Mesenchymal stem cell (in vitro differentiated cells and primary cell): ENCODE data around the gene NFE2L3.
"Not testable (repeated sequence)": the region's sequence is repeated elsewhere in the genome, so short reads cannot be mapped to it uniquely, and the experiment has no call there.

Experiments
- DNase-seq: peaks from one replicate; pipeline ENCODE4 v3.0.0-alpha.2; 2013
- H2AFZ ChIP-seq: one replicate; pipeline ENCODE4 v1.6.1; 2013; ENCODE audit warnings: low read depth, mild to moderate bottlenecking, control low read depth, inconsistent platforms, low read length, moderate library complexity
- H2AK5ac ChIP-seq: 2 replicates; pipeline ENCODE4 v1.6.1; 2013; ENCODE audit warnings: low read length, moderate library complexity, mild to moderate bottlenecking, inconsistent platforms; ENCODE audit not compliant: severe bottlenecking
- H2BK120ac ChIP-seq: one replicate; pipeline ENCODE4 v1.6.1; 2013; ENCODE audit warnings: low read depth, mild to moderate bottlenecking, inconsistent platforms, low read length, moderate library complexity
- H2BK12ac ChIP-seq, 2 experiments: one replicate each; pipeline ENCODE4 v1.6.1; 2013; ENCODE audit warnings: inconsistent platforms in 2 of 2, low read length in 2 of 2, mild to moderate bottlenecking in 2 of 2, moderate library complexity in 2 of 2, control low read depth in 1 of 2
- H2BK15ac ChIP-seq: one replicate; pipeline ENCODE4 v1.6.1; 2013; ENCODE audit warnings: mild to moderate bottlenecking, low read depth, inconsistent platforms; ENCODE audit not compliant: poor library complexity, severe bottlenecking
- H2BK5ac ChIP-seq: 2 replicates; pipeline ENCODE4 v1.6.1; 2013; ENCODE audit warnings: low read depth, mild to moderate bottlenecking, low read length, control low read depth, inconsistent platforms; ENCODE audit not compliant: poor library complexity, severe bottlenecking
- H3K14ac ChIP-seq, 2 experiments: one replicate each; pipeline ENCODE4 v1.6.1; 2013; ENCODE audit warnings: inconsistent platforms in 2 of 2, low read length in 2 of 2, control low read depth in 1 of 2, mild to moderate bottlenecking in 1 of 2, moderate library complexity in 1 of 2
- H3K18ac ChIP-seq, 2 experiments: one replicate each; pipeline ENCODE4 v1.6.1; 2013; ENCODE audit warnings: inconsistent platforms in 2 of 2, low read length in 2 of 2, control low read depth in 1 of 2, low read depth in 1 of 2, mild to moderate bottlenecking in 1 of 2
- H3K23ac ChIP-seq, 2 experiments: one replicate each; pipeline ENCODE4 v1.6.1; 2013; ENCODE audit warnings: inconsistent platforms in 2 of 2, low read length in 2 of 2, mild to moderate bottlenecking in 2 of 2, moderate library complexity in 2 of 2, control low read depth in 1 of 2
- H3K27ac ChIP-seq: 2 replicates; pipeline ENCODE4 v1.5.1; 2013; ENCODE audit warnings: mild to moderate bottlenecking, moderate library complexity, low read length, control low read depth, inconsistent platforms; ENCODE audit not compliant: poor library complexity, severe bottlenecking
- H3K27me3 ChIP-seq, 2 experiments: 2 replicates each; pipeline versions ENCODE4 v1.6.1 to v1.7.0; 2013; ENCODE audit warnings: low read length in 2 of 2, mild to moderate bottlenecking in 2 of 2, moderate library complexity in 2 of 2, control low read depth in 1 of 2, inconsistent platforms in 1 of 2; ENCODE audit not compliant: control insufficient read depth in 1 of 2, insufficient read depth in 1 of 2
- H3K36me3 ChIP-seq, 2 experiments: 2 replicates each; pipeline versions ENCODE4 v1.6.1 to v1.7.0; 2013; ENCODE audit warnings: low read length in 2 of 2, control low read depth in 1 of 2, inconsistent platforms in 1 of 2, low read depth in 1 of 2, mild to moderate bottlenecking in 1 of 2; ENCODE audit not compliant: insufficient read depth in 2 of 2, control insufficient read depth in 1 of 2
- H3K4ac ChIP-seq, 2 experiments: one replicate each; pipeline ENCODE4 v1.6.1; 2013; ENCODE audit warnings: inconsistent platforms in 2 of 2, low read length in 2 of 2, mild to moderate bottlenecking in 2 of 2, moderate library complexity in 2 of 2, control low read depth in 1 of 2, low read depth in 1 of 2
- H3K4me1 ChIP-seq: 2 replicates; pipeline ENCODE4 v1.6.1; 2013; ENCODE audit warnings: low read depth, low read length, control low read depth; ENCODE audit not compliant: control insufficient read depth, insufficient read depth
- H3K4me2 ChIP-seq: 2 replicates; pipeline ENCODE4 v1.6.1; 2013; ENCODE audit warnings: low read length, mild to moderate bottlenecking, inconsistent platforms; ENCODE audit not compliant: poor library complexity, severe bottlenecking
- H3K4me3 ChIP-seq, 2 experiments: 2 replicates each; pipeline versions ENCODE4 v1.5.1 to v1.7.0; 2013; ENCODE audit warnings: low read length in 2 of 2, mild to moderate bottlenecking in 2 of 2, control low read depth in 1 of 2, low read depth in 1 of 2; ENCODE audit not compliant: insufficient read depth in 1 of 2
- H3K79me1 ChIP-seq: replicated peaks from 2 replicates; pipeline ENCODE4 v1.6.1; 2013; ENCODE audit warnings: mild to moderate bottlenecking, control low read depth, low read length, inconsistent platforms; ENCODE audit not compliant: poor library complexity, severe bottlenecking
- H3K9ac ChIP-seq: 2 replicates; pipeline ENCODE4 v1.7.0; 2013; ENCODE audit warnings: mild to moderate bottlenecking, low read length, moderate library complexity
- H3K9me3 ChIP-seq: 2 replicates; pipeline ENCODE4 v1.7.0; 2013; ENCODE audit warnings: mild to moderate bottlenecking, low read length; ENCODE audit not compliant: control insufficient read depth
- H4K8ac ChIP-seq: one replicate; pipeline ENCODE4 v1.6.1; 2013; ENCODE audit warnings: inconsistent platforms, mild to moderate bottlenecking, low read length, moderate library complexity
- H4K91ac ChIP-seq: one replicate; pipeline ENCODE4 v1.6.1; 2013; ENCODE audit warnings: mild to moderate bottlenecking, low read length, inconsistent platforms
- WGBS: methylation state at CpG from one replicate; pipeline ENCODE4 v1.1.7; 2013; ENCODE audit warnings: mixed read lengths; 5-methylcytosine and 5-hydroxymethylcytosine counted together

Gene NFE2L3

DNA sequence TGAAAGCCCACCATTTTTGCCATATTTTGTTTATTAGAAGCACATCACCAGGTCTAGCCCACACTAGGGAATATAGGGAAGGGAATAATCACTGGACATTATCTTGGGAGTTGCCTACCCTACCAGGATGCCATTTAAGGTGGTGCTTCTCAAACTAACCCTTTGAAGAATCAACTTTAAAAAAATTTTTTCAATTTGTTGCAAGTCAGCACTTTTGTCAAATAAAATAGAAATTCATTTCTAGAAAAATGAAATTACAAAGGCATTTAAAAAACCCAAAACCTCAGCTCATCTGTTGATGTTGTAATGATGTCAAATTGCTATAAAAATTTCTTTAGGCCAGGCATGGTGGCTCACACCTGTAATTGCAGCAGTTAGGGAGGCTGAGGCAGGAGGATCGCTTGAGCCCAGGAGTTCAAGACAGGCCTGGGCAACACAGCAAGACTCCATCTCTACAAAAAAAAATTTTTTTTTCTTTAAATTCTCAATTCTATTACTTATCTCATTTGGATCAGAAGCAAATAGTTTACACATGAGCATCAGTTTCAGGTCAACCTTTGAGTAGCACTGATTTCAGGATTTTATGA lies 2.5 kb upstream of the NFE2L3 start:
- peaks cover 3% of the 10 kb centered on the region for H3K79me1 ChIP-seq
- H3K4me3 ChIP-seq: no peak overlapping the region
- no peak overlapping the region for H2AFZ ChIP-seq
- H3K4ac ChIP-seq: no peak overlapping the region
- H3K14ac ChIP-seq: no peak overlapping the region
- DNase-seq: no peak
- peaks cover 13% of the 10 kb centered on the region for H3K4me1 ChIP-seq
- peaks cover 4% of the 10 kb centered on the region for H3K9me3 ChIP-seq
- H2BK12ac ChIP-seq: no peak overlapping the region
- H3K36me3 ChIP-seq: no peaks in the 10 kb centered on the region
- no peak overlapping the region for H2AK5ac ChIP-seq
- H3K27me3 ChIP-seq: peaks cover 0 to 44% of the 10 kb centered on the region in 2 experiments
- H4K91ac ChIP-seq: no peak overlapping the region
- no peak overlapping the region for H2BK15ac ChIP-seq
- H2BK120ac ChIP-seq: no peak overlapping the region
- no peak overlapping the region for H3K4me2 ChIP-seq
- no peak overlapping the region for H3K18ac ChIP-seq
- 100% methylated on average over 1 of the region's 1 CpG for WGBS
- H4K8ac ChIP-seq: no peak overlapping the region
- H3K27ac ChIP-seq: no peak overlapping the region
- no peak overlapping the region for H2BK5ac ChIP-seq
- H3K9ac ChIP-seq: no peak overlapping the region
- no peak overlapping the region for H3K23ac ChIP-seq

DNA sequence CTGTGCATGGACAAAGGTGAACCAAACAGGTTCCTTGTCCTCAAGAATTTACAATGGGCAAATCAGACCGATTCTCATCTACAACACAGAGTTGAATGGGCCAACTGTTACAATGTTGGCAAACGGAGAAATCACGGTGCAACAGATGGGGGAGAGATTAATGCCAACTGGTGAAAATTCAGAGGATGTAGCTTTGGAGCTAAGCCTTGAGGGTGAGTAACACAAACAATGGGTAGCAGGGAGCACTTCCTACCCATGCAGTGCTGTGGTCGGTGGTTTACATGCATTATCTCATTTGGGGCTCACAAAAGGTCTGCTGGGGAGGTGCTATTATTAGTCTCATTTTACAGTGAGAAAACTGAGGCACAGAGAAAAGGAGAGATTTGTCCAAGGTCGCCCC lies 902 bp upstream of the NFE2L3 start:
- H3K4me3 ChIP-seq: no peak overlapping the region
- H4K91ac ChIP-seq: no peak overlapping the region
- no peak overlapping the region for H3K9ac ChIP-seq
- H3K36me3 ChIP-seq: no peaks in the 10 kb centered on the region
- H2AK5ac ChIP-seq: no peak overlapping the region
- no peak overlapping the region for H3K18ac ChIP-seq
- DNase-seq: no peak
- H3K14ac ChIP-seq: no peak overlapping the region
- no peak overlapping the region for H2AFZ ChIP-seq
- peaks cover 26% of the 10 kb centered on the region for H3K4me1 ChIP-seq
- H3K23ac ChIP-seq: no peak overlapping the region
- H3K27me3 ChIP-seq: peaks cover 0 to 46% of the 10 kb centered on the region in 2 experiments
- no peak overlapping the region for H2BK12ac ChIP-seq
- H3K27ac ChIP-seq: no peak overlapping the region
- no peak overlapping the region for H3K4ac ChIP-seq
- H2BK5ac ChIP-seq: no peak overlapping the region
- H4K8ac ChIP-seq: no peak overlapping the region
- no peak overlapping the region for H2BK120ac ChIP-seq
- peaks cover 3% of the 10 kb centered on the region for H3K79me1 ChIP-seq
- WGBS: 91% methylated on average over 5 of the region's 5 CpGs
- no peak overlapping the region for H2BK15ac ChIP-seq
- H3K4me2 ChIP-seq: no peak overlapping the region
- peaks cover 4% of the 10 kb centered on the region for H3K9me3 ChIP-seq

DNA sequence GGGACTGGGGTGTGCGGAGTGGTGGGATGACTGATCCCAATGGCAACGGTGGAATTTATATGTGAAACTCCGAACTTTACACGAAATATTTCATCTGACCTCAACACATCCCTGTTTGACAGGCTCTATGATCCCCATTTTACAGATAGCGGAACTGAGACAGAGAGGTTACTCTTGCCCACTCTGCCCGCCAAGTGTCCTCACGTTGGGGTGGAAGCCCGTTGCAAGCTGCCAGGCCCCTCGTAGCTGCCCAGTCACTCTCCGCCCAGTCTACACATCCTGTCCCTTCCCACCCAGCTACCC lies 397 bp upstream of the NFE2L3 start:
- H3K4me1 ChIP-seq: peaks cover 27% of the 10 kb centered on the region
- no peak overlapping the region for H3K27ac ChIP-seq
- H3K18ac ChIP-seq: peak overlapping the region; percentile 87 to 98
- peak overlapping the region; percentile 58 to 92 for H3K4me3 ChIP-seq
- peak overlapping the region; percentile 59 to 93 for H2BK12ac ChIP-seq
- H2AFZ ChIP-seq: peak overlapping the region; percentile 93
- peaks cover 3% of the 10 kb centered on the region for H3K79me1 ChIP-seq
- H3K4me2 ChIP-seq: peak overlapping the region; percentile 81
- H4K91ac ChIP-seq: peak overlapping the region; percentile 92
- DNase-seq: no peak
- H4K8ac ChIP-seq: peak overlapping the region; percentile 96
- peaks cover 4% of the 10 kb centered on the region for H3K9me3 ChIP-seq
- WGBS: 85% methylated on average over 8 of the region's 10 CpGs
- H3K36me3 ChIP-seq: no peaks in the 10 kb centered on the region
- H3K27me3 ChIP-seq: peaks cover 0 to 46% of the 10 kb centered on the region in 2 experiments
- peak overlapping the region; percentile 75 to 93 for H3K4ac ChIP-seq
- no peak overlapping the region for H2BK5ac ChIP-seq
- no peak overlapping the region for H3K9ac ChIP-seq
- H3K23ac ChIP-seq: no peak overlapping the region
- no peak overlapping the region for H2AK5ac ChIP-seq
- H3K14ac ChIP-seq: peak overlapping the region in 1 of 2 experiments; percentile 87
- H2BK15ac ChIP-seq: no peak overlapping the region
- H2BK120ac ChIP-seq: no peak overlapping the region

DNA sequence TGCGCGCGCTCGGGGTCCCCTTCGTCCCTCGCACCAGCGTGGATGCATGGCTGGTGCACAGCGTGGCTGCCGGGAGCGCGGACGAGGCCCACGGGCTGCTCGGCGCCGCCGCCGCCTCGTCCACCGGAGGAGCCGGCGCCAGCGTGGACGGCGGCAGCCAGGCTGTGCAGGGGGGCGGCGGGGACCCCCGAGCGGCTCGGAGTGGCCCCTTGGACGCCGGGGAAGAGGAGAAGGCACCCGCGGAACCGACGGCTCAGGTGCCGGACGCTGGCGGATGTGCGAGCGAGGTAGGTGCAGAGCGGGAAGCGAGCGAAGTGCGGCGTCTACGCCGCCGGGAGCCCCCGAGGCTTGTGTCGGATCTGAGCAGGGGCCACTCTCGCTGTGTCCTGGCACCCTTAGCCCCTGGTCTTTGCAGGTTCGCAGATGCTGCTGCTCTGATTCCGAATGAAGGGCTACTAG lies 813 bp downstream of the NFE2L3 start:
- peak overlapping the region in 1 of 2 experiments; percentile 46 for H3K18ac ChIP-seq
- H3K4me3 ChIP-seq: peak overlapping the region in 1 of 2 experiments; percentile 92
- H3K9me3 ChIP-seq, H2AFZ ChIP-seq, H3K9ac ChIP-seq, H3K23ac ChIP-seq, H2BK120ac ChIP-seq, H2AK5ac ChIP-seq, H4K8ac ChIP-seq, H3K36me3 ChIP-seq, H2BK5ac ChIP-seq, H3K79me1 ChIP-seq, H4K91ac ChIP-seq, H2BK15ac ChIP-seq: not testable (repeated sequence)
- H2BK12ac ChIP-seq: peak overlapping the region in 1 of 2 experiments; percentile 19
- H3K4me1 ChIP-seq: peaks cover 34% of the 10 kb centered on the region
- H3K27me3 ChIP-seq: peaks cover 0 to 46% of the 10 kb centered on the region in 2 experiments
- peak overlapping the region; percentile 66 for H3K27ac ChIP-seq
- peak; percentile 18 for DNase-seq
- H3K4me2 ChIP-seq: peak overlapping the region; percentile 81
- H3K14ac ChIP-seq: peak overlapping the region in 1 of 2 experiments; percentile 49
- 3% methylated on average over 32 of the region's 54 CpGs for WGBS
- H3K4ac ChIP-seq: peak overlapping the region in 1 of 2 experiments; percentile 50
